Measurements from ENCODE around the gene ZBED4. TPM values are rescaled to one million over a fixed set of nuclear protein-coding genes. Genes with fewer than 3 reads are reported as not detected.

ZBED4 gene
- total and polyA plus RNA-seq, 2 experiments from 2014 or later, result 8.5 to 31.9 TPM

DNA sequence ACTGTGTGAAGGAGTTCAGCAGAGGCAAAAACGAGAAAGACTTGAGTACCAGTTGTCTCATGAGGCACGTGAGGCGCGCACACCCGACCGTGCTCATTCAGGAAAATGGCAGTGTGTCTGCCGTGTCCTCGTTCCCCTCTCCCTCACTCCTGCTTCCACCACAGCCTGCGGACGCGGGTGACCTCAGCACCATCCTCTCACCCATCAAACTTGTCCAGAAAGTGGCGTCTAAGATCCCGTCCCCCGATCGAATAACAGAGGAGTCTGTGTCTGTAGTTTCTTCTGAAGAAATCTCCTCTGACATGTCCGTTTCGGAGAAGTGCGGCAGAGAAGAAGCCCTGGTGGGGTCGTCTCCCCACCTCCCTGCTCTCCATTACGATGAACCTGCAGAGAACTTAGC, 30.4 kb downstream of the ZBED4 start:
- Histone ChIP-seq H4K20me1 (replicated peaks; ENCODE audit: insufficient read depth) (peaks cover 27% of the 10 kb centered on the region), H3F3A (replicated peaks; ENCODE audit: low read depth) (no peaks in the 10 kb centered on the region), H3K79me2 (replicated peaks; ENCODE audit: insufficient read depth) (peaks cover 44% of the 10 kb centered on the region), H3K27me3 (ENCODE audit: insufficient read depth) (no peaks in the 10 kb centered on the region), H2AFZ (no peak overlapping the region), H3K4me3 (no peak overlapping the region), H3K9me2 (ENCODE audit: insufficient read depth) (no peaks in the 10 kb centered on the region), H3K4me2 (no peak overlapping the region), H3K27ac (ENCODE audit: low read depth) (no peak overlapping the region), H3K36me3 (ENCODE audit: insufficient read depth) (no peaks in the 10 kb centered on the region; the same call in 1 of the 2 replicates), H3K4me1 (ENCODE audit: insufficient read depth) (no peaks in the 10 kb centered on the region)
- H3K36me3 Mint-ChIP-seq (ENCODE audit: low read depth), result peaks cover 68% of the 10 kb centered on the region
- H3K4me3 Mint-ChIP-seq, result no peak overlapping the region
- DNase-seq (ENCODE audit: low spot score) (no peak), ATAC-seq (no peak)
- no peak overlapping the region for H3K27ac Mint-ChIP-seq
- H3K4me1 Mint-ChIP-seq, result peaks cover 10% of the 10 kb centered on the region; the same call in 2 of the 3 replicates
- peaks cover 4% of the 10 kb centered on the region for H3K27me3 Mint-ChIP-seq (ENCODE audit: insufficient read depth, low read depth, poor library complexity)
- no peak for TF ChIP-seq EZH2 (IDR thresholded peaks at IDR 0.05; ENCODE audit: low read depth, unreplicated experiment)
- TF ChIP-seq, protein P1, sequence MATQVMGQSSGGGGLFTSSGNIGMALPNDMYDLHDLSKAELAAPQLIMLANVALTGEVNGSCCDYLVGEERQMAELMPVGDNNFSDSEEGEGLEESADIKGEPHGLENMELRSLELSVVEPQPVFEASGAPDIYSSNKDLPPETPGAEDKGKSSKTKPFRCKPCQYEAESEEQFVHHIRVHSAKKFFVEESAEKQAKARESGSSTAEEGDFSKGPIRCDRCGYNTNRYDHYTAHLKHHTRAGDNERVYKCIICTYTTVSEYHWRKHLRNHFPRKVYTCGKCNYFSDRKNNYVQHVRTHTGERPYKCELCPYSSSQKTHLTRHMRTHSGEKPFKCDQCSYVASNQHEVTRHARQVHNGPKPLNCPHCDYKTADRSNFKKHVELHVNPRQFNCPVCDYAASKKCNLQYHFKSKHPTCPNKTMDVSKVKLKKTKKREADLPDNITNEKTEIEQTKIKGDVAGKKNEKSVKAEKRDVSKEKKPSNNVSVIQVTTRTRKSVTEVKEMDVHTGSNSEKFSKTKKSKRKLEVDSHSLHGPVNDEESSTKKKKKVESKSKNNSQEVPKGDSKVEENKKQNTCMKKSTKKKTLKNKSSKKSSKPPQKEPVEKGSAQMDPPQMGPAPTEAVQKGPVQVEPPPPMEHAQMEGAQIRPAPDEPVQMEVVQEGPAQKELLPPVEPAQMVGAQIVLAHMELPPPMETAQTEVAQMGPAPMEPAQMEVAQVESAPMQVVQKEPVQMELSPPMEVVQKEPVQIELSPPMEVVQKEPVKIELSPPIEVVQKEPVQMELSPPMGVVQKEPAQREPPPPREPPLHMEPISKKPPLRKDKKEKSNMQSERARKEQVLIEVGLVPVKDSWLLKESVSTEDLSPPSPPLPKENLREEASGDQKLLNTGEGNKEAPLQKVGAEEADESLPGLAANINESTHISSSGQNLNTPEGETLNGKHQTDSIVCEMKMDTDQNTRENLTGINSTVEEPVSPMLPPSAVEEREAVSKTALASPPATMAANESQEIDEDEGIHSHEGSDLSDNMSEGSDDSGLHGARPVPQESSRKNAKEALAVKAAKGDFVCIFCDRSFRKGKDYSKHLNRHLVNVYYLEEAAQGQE (IDR thresholded peaks at IDR 0.05; ENCODE audit: unreplicated experiment), result no peak
- peaks cover 10% of the 10 kb centered on the region; the same call in 2 of the 3 replicates for H3K9me3 Mint-ChIP-seq

DNA sequence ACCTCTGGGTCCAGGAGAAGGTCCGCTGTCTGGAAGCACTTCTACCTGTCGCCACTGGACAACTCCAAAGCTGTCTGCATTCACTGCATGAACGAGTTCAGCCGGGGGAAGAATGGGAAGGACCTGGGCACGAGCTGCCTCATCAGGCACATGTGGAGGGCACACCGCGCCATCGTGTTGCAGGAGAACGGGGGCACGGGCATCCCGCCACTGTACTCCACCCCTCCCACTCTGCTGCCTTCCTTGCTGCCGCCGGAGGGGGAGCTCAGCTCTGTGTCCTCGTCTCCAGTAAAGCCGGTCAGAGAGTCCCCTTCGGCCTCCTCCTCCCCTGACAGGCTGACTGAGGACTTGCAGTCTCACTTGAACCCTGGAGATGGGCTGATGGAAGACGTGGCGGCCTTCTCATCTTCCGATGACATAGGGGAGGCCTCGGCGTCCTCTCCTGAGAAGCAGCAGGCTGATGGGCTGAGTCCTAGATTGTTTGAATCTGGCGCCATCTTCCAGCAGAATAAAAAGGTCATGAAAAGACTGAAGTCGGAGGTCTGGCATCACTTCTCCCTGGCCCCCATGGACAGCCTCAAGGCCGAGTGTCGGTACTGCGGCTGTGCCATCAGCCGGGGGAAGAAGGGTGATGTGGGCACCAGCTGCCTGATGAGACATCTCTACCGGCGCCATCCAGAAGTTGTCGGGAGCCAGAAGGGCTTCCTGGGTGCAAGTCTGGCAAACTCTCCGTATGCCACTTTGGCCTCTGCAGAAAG, 31.0 kb downstream of the ZBED4 start:
- no peaks in the 10 kb centered on the region for H3K9me2 ChIP-seq (ENCODE audit: insufficient read depth)
- Mint-ChIP-seq H3K27ac (no peak overlapping the region), H3K27me3 (ENCODE audit: insufficient read depth, low read depth, poor library complexity) (peaks cover 6% of the 10 kb centered on the region), H3K9me3 (peaks cover 12% of the 10 kb centered on the region), H3K4me3 (no peak overlapping the region), H3K36me3 (ENCODE audit: low read depth) (peaks cover 70% of the 10 kb centered on the region), H3K4me1 (peaks cover 10% of the 10 kb centered on the region; the same call in 2 of the 3 replicates)
- H3F3A ChIP-seq (replicated peaks; ENCODE audit: low read depth), result no peaks in the 10 kb centered on the region
- H2AFZ ChIP-seq, result no peak overlapping the region
- H3K4me2 ChIP-seq, result no peak overlapping the region
- H3K4me1 ChIP-seq (ENCODE audit: insufficient read depth), result no peaks in the 10 kb centered on the region
- peaks cover 43% of the 10 kb centered on the region for H3K79me2 ChIP-seq (replicated peaks; ENCODE audit: insufficient read depth)
- ATAC-seq, result no peak
- H4K20me1 ChIP-seq (replicated peaks; ENCODE audit: insufficient read depth), result peaks cover 27% of the 10 kb centered on the region
- H3K4me3 ChIP-seq, result no peak overlapping the region
- DNase-seq (ENCODE audit: low spot score), result no peak
- H3K27ac ChIP-seq (ENCODE audit: low read depth), result no peak overlapping the region
- peaks cover 1% of the 10 kb centered on the region for H3K36me3 ChIP-seq (ENCODE audit: insufficient read depth)
- H3K27me3 ChIP-seq (ENCODE audit: insufficient read depth), result no peaks in the 10 kb centered on the region
- TF ChIP-seq, protein P2, sequence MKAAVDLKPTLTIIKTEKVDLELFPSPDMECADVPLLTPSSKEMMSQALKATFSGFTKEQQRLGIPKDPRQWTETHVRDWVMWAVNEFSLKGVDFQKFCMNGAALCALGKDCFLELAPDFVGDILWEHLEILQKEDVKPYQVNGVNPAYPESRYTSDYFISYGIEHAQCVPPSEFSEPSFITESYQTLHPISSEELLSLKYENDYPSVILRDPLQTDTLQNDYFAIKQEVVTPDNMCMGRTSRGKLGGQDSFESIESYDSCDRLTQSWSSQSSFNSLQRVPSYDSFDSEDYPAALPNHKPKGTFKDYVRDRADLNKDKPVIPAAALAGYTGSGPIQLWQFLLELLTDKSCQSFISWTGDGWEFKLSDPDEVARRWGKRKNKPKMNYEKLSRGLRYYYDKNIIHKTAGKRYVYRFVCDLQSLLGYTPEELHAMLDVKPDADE (IDR thresholded peaks at IDR 0.05), result no peak
- TF ChIP-seq EZH2phosphoT487 (IDR thresholded peaks at IDR 0.05; ENCODE audit: unreplicated experiment), result no peak
- no peak for TF ChIP-seq POLR2AphosphoS5 (IDR thresholded peaks at IDR 0.05; ENCODE audit: low read depth)
- TF ChIP-seq CREB1 (CRISPR knock-in tag; IDR thresholded peaks at IDR 0.05; ENCODE audit: low read depth), result no peak
- TF ChIP-seq STAT1 (IDR thresholded peaks at IDR 0.05; ENCODE audit: unreplicated experiment), result no peak
- TF ChIP-seq JUNB (IDR thresholded peaks at IDR 0.05; ENCODE audit: unreplicated experiment), result no peak
- TF ChIP-seq, protein P3, sequence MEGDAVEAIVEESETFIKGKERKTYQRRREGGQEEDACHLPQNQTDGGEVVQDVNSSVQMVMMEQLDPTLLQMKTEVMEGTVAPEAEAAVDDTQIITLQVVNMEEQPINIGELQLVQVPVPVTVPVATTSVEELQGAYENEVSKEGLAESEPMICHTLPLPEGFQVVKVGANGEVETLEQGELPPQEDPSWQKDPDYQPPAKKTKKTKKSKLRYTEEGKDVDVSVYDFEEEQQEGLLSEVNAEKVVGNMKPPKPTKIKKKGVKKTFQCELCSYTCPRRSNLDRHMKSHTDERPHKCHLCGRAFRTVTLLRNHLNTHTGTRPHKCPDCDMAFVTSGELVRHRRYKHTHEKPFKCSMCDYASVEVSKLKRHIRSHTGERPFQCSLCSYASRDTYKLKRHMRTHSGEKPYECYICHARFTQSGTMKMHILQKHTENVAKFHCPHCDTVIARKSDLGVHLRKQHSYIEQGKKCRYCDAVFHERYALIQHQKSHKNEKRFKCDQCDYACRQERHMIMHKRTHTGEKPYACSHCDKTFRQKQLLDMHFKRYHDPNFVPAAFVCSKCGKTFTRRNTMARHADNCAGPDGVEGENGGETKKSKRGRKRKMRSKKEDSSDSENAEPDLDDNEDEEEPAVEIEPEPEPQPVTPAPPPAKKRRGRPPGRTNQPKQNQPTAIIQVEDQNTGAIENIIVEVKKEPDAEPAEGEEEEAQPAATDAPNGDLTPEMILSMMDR (conservative IDR thresholded peaks at IDR 0.05; ENCODE audit: low read depth in 2 of 2), result no peak
